Fibroblast of skin of left biceps (primary cell): ENCODE measurements around the gene SBF2.
"Not testable (repeated sequence)": the region's sequence is repeated elsewhere in the genome, so short reads cannot be mapped to it uniquely, and the experiment has no call there.

Source experiments
- DNase-seq, 2 experiments: peaks; one replicate each; pipeline ENCODE4 v3.0.0-alpha.2; 2013; ENCODE audit warnings: low read depth in 2 of 2

SBF2 gene

GRCh38 chr11:10197091-10197490, 96.9 kb downstream of the SBF2 start:
- DNase-seq: peak; percentile 86 to 88

- DNase-seq: peak; percentile 37 to 40
These were observed 102.0 kb downstream of the SBF2 start for GRCh38 chr11:10192036-10192435.

DNA sequence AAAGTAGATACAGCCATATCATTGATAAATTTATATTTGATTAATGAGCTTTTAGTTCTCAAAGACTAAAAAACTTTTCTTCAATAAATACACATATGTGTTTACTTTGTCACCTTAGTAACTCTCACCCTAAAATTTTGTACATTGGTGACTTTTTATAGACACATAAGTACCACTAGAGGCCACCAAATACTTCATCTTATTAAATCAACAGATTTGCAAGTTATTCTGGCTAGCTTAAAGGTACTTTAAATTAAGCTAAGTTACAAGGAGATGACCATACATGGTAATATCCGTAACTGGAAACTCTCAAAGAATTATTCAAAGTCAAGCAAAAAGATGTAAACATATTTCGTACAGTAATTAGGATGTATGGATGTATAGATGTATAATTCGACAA, 112.2 kb downstream of the SBF2 start:
- peak in 1 of 2 experiments; percentile 49 for DNase-seq

GRCh38 chr11:10164621-10165020, 129.4 kb downstream of the SBF2 start:
- no peak for DNase-seq

GRCh38 chr11:10162222-10162621, 131.8 kb downstream of the SBF2 start:
- DNase-seq: no peak

- DNase-seq: no peak
These were observed 133.7 kb downstream of the SBF2 start for GRCh38 chr11:10160350-10160749.

DNA sequence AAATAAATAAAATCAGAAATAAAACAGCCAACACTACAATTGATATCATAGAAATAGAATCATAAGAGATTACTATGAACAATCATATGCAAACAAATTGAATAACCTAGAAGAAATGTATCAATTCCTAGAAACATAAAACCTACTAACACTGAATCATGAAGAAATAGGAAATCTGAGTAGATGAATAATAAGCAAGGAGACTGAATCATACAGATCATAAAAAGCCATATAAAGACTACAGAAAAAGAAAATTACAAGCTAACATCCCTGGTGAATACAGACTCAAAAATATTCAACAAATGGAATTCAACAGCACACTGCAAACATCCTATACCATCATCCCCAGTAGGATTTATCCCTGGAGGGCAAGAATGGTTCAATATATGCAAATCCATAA, 135.6 kb downstream of the SBF2 start:
- DNase-seq: no peak

- DNase-seq: no peak
These were observed 138.1 kb downstream of the SBF2 start for GRCh38 chr11:10155793-10156490.

- no peak for DNase-seq
These were observed 143.2 kb downstream of the SBF2 start for GRCh38 chr11:10150800-10151199.

- DNase-seq: no peak
These were observed 144.5 kb downstream of the SBF2 start for GRCh38 chr11:10149553-10149952.

GRCh38 chr11:10147195-10147594, 146.8 kb downstream of the SBF2 start:
- no peak for DNase-seq

DNA sequence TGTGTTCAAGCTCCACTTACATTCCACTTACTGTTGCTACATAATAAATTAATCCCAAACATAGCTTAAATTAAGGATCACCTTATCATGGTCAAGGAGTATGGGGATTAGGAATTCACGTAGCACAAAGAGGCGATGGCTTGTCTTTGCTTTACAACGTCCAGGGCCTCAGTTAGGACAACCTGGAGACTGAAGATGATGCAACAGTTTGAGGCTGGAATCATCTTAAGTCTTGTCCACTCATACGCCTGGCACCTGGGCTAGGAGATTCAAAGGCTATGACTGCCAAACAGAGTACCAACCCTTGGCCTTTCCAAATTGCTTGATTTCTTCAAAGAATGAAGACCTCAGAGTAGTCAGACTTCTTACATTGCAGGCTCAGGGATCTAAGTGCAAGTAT, 149.1 kb downstream of the SBF2 start:
- no peak for DNase-seq

DNA sequence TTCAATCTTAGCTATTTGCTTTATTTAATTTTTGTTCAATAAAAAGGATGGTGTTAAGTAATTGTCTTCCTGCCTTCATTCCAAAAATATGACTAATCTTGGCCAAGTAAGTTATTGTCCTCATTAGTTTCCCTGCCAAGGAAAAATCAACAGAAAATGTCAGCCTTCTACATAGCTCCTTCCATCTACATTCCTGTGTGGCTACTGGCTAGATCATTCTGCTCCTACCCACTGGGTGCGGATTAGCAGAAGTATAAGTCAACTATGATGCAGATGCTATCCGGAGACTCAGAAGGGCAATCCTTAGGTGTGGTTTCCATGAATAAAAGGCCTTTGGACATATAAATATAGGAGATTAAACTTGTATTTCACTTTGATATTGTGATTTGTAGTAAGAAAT, 154.4 kb downstream of the SBF2 start:
- DNase-seq: peak; percentile 78 to 82

- no peak for DNase-seq
These were observed 154.9 kb downstream of the SBF2 start for GRCh38 chr11:10139143-10139542.

GRCh38 chr11:10134975-10135481, 159.0 kb downstream of the SBF2 start:
- DNase-seq: no peak

- DNase-seq: not testable (repeated sequence)
These were observed 159.8 kb downstream of the SBF2 start for GRCh38 chr11:10134226-10134625.

- DNase-seq: not testable (repeated sequence)
These were observed 160.8 kb downstream of the SBF2 start for GRCh38 chr11:10133251-10133650.

GRCh38 chr11:10130875-10131274, 163.1 kb downstream of the SBF2 start:
- no peak for DNase-seq

DNA sequence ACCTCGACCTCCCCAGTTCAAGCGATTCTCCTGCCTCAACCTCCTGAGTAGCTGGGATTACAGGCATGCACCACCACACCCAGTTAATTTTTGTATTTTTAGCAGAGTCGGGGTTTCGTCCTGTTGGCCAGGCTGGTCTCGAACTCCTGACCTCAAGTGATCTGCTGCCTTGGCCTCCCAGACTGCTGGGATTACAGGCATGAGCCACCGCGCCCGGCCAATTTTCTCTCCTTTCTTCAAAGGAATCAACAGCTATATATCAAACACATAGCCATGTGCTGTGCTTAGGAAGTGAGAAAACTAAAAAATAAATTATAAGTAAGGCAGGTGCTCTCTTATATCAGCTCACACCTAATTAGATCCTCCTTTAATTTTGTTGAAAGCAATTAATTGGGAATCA, 164.8 kb downstream of the SBF2 start:
- DNase-seq: not testable (repeated sequence)

- DNase-seq: no peak
These were observed 168.4 kb downstream of the SBF2 start for GRCh38 chr11:10125522-10126133.

DNA sequence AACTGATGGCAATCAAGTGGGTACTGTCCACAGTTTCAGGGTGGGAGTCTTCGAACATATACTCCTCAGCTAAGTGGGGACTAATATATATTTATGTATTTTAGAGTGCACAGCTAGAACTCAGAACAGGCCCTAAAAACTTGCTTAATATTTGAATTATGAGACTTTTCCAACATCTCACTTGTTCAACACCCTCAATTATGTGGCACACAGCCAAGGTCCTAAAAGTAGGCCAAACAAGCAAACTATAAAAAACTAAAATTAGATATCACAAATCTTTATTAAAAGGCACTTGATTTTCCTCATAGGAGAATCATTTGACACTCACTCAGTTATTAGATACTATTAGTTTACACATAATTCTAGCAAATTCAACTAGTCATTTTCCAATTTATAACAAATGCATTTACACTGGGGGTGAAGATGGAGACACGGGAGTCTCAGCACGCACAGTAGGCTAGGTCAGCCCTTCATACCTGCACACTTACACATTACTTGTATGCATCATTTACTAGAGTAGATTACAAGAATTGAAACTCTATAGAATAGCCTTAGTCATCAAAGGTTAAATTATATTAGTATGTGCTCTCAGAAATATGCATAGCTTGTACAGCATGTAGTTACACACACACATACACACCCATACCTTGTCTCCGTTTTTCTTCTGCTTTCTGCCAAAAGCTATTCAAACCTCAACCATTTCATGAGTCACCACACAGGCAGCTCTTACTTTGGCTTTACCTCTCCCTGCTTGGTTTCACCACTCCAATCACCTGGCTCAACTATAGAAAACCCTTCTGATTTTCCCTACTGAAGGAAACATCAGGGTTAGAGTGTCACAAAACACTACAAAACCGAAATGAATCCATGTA, 171.5 kb downstream of the SBF2 start:
- DNase-seq: peak; percentile 41 to 49

DNA sequence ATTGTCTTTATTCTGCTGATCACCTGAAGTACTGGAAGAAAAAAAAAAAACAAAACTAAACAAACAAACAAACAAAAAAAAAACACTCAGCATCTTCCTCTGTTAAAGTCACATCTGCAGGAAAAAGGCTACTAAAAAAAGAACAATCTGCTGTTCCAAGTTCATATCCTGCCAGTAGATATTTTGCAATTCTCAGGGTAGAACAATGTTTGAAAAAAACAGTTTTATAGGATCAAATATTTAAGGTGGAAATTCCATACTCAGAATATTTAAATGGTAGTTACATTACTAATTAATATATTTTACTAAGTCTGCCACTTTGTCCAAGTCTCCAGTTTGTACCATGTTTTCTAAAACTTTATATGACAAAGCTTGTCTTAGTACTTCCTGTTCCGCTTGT, 175.2 kb downstream of the SBF2 start:
- no peak for DNase-seq
